ENCODE data around the gene ANKRD26. TPM values are rescaled to one million over a fixed set of nuclear protein-coding genes. Genes with fewer than 3 reads are reported as not detected.

The ANKRD26 gene
- total and polyA plus RNA-seq, 2 of the 13 experiments (the other 11 are each of a cell fraction or from before 2014, with no cell fraction given) = 1.5 to 9.6 TPM

GRCh38 chr10:27099916-27100812, at the start of gene ANKRD26 (continued):
- TF ChIP-seq ZBTB49 (CRISPR knock-in tag; IDR thresholded peaks at IDR 0.05; ENCODE audit: borderline replicate concordance) (no peak), MIER3 (CRISPR knock-in tag; IDR thresholded peaks at IDR 0.05; ENCODE audit: borderline replicate concordance) (no peak), ZNF484 (CRISPR knock-in tag; IDR thresholded peaks at IDR 0.05; ENCODE audit: borderline replicate concordance, low read depth) (no peak), JDP2 (CRISPR knock-in tag; IDR thresholded peaks at IDR 0.05; ENCODE audit: borderline replicate concordance) (no peak), ZNF562 (CRISPR knock-in tag; IDR thresholded peaks at IDR 0.05; ENCODE audit: borderline replicate concordance) (no peak), ZBTB33 (CRISPR knock-in tag; IDR thresholded peaks at IDR 0.05) (no peak), MTERF4 (CRISPR knock-in tag; IDR thresholded peaks at IDR 0.05) (no peak; the same call in 1 of the 2 replicates), SCMH1 (CRISPR knock-in tag; IDR thresholded peaks at IDR 0.05; ENCODE audit: borderline replicate concordance) (no peak), DDIT3 (CRISPR knock-in tag; IDR thresholded peaks at IDR 0.05) (no peak), PLSCR1 (CRISPR knock-in tag; IDR thresholded peaks at IDR 0.05; ENCODE audit: borderline replicate concordance) (no peak), KDM1A (CRISPR knock-in tag; IDR thresholded peaks at IDR 0.05) (no peak), STAG1 (CRISPR knock-in tag; IDR thresholded peaks at IDR 0.05) (peak; percentile 11; the same call in 1 of the 2 replicates), PCBP1 (IDR thresholded peaks at IDR 0.05; ENCODE audit: borderline replicate concordance, low read depth, low read length) (no peak), FOSL2 (CRISPR knock-in tag; IDR thresholded peaks at IDR 0.05) (no peak), NBN (conservative IDR thresholded peaks at IDR 0.05) (no peak), ZNF704 (CRISPR knock-in tag; IDR thresholded peaks at IDR 0.05; ENCODE audit: borderline replicate concordance) (no peak), HOXA9 (CRISPR knock-in tag; IDR thresholded peaks at IDR 0.05; ENCODE audit: borderline replicate concordance) (no peak), ELK4 (CRISPR knock-in tag; IDR thresholded peaks at IDR 0.05; ENCODE audit: borderline replicate concordance) (no peak), U2AF1 (optimal IDR thresholded peaks at IDR 0.05; ENCODE audit: low read depth, low read length) (peak; percentile 37)
